ENCODE results near the gene TNF.

DNA sequence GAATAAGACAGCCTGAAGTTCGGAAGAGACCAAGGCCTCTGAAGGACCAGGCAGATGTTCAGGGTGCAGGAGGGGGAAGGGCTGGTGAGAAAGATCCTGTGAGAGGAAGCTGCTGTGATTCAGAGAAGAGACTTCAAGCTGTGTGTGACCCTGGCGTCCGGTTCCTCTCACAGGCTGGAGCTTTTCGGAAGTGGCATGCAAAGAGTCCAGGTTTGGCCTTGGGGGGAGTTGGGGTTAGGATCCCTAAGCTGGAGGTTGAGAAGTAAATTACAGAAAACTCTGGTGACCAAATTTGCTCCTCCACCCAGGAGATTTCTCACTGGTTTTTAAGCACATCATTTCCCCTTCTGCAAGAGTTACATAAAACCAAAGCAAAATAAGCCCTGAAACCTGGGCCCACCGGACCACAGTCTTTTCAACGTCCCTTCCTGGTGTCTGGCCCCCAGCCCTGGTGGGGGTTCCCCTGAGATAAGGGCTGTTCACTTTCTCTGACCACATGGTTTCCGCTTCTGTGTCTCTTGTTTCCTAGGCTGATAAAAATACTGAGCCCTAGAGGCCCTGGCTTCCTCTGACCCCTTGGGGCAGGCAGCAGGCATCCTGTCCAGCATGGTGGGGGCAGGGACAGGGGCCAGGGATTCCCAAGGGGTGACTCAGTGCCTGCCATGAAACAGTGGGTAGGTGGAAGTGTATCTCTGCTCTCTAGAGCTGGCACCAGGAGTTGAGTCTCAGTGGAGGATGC is 15.2 kb upstream of the TNF start:
- TF ChIP-seq POLR2AphosphoS5 (IDR thresholded peaks at IDR 0.05) (no peak), POLR2A (IDR thresholded peaks at IDR 0.05) (no peak)
- TF ChIP-seq, protein P1, sequence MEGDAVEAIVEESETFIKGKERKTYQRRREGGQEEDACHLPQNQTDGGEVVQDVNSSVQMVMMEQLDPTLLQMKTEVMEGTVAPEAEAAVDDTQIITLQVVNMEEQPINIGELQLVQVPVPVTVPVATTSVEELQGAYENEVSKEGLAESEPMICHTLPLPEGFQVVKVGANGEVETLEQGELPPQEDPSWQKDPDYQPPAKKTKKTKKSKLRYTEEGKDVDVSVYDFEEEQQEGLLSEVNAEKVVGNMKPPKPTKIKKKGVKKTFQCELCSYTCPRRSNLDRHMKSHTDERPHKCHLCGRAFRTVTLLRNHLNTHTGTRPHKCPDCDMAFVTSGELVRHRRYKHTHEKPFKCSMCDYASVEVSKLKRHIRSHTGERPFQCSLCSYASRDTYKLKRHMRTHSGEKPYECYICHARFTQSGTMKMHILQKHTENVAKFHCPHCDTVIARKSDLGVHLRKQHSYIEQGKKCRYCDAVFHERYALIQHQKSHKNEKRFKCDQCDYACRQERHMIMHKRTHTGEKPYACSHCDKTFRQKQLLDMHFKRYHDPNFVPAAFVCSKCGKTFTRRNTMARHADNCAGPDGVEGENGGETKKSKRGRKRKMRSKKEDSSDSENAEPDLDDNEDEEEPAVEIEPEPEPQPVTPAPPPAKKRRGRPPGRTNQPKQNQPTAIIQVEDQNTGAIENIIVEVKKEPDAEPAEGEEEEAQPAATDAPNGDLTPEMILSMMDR (IDR thresholded peaks at IDR 0.05) = no peak
